Cardiac fibroblast (primary cell): ENCODE data around the gene TAS2R3.

Experiments
- DNase-seq, 2 donors: peaks; one replicate each; pipeline versions ENCODE4 v3.0.0 to v3.0.0-alpha.2; 2010; ENCODE audit warnings: low read depth in 2 of 2
- H3K4me3 ChIP-seq, 2 donors: replicated peaks in 1 of 2; 1 replicate in 1 of 2; 2 replicates in 1 of 2; pipeline ENCODE4 v1.5.1; 2011; ENCODE audit warnings: low read depth in 2 of 2, low read length in 2 of 2, mild to moderate bottlenecking in 2 of 2, moderate library complexity in 1 of 2
- TF ChIP-seq, protein P1 (sequence below): IDR thresholded peaks from one replicate; pipeline ENCODE4 v1.5.1; 2011; ENCODE audit warnings: low read depth, mild to moderate bottlenecking, low read length, inconsistent platforms

The TAS2R3 gene, protein sequence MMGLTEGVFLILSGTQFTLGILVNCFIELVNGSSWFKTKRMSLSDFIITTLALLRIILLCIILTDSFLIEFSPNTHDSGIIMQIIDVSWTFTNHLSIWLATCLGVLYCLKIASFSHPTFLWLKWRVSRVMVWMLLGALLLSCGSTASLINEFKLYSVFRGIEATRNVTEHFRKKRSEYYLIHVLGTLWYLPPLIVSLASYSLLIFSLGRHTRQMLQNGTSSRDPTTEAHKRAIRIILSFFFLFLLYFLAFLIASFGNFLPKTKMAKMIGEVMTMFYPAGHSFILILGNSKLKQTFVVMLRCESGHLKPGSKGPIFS

DNA sequence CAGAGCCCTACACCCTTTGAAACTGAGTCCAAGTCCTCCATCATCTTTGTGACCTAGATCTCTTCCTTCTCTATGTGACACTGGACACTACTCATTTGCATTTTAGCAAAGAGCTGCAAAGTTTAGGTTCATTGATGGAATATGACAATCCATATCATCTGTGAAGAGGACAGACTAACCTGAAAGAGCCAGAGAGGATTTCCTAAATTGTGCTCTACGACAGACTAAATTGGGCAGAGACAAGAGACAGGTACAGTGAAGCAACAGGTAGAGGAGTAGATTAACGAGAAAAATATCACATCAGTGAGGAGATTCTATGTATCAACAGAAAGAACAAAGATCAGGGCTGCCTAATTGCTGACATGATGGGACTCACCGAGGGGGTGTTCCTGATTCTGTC lies at the start of gene TAS2R3:
TSS of gene TAS2R3 (plus strand) at position 301 of the 400 bp plus-strand sequence. CDS start at position 363, 62 bp downstream.
- no peak for DNase-seq
- TF ChIP-seq, protein P1, sequence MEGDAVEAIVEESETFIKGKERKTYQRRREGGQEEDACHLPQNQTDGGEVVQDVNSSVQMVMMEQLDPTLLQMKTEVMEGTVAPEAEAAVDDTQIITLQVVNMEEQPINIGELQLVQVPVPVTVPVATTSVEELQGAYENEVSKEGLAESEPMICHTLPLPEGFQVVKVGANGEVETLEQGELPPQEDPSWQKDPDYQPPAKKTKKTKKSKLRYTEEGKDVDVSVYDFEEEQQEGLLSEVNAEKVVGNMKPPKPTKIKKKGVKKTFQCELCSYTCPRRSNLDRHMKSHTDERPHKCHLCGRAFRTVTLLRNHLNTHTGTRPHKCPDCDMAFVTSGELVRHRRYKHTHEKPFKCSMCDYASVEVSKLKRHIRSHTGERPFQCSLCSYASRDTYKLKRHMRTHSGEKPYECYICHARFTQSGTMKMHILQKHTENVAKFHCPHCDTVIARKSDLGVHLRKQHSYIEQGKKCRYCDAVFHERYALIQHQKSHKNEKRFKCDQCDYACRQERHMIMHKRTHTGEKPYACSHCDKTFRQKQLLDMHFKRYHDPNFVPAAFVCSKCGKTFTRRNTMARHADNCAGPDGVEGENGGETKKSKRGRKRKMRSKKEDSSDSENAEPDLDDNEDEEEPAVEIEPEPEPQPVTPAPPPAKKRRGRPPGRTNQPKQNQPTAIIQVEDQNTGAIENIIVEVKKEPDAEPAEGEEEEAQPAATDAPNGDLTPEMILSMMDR: no peak
- H3K4me3 ChIP-seq: no peak within 1 kb of the TSS

- DNase-seq: no peak
- no peak overlapping the region for H3K4me3 ChIP-seq
- TF ChIP-seq, protein P1: no peak
Measured at GRCh38 chr7:141714571-141714970, 49.3 kb upstream of the TAS2R3 start.

GRCh38 chr7:141715018-141715417 lies 48.9 kb upstream of the TAS2R3 start:
- TF ChIP-seq, protein P1: no peak
- no peak for DNase-seq
- H3K4me3 ChIP-seq: no peak overlapping the region

GRCh38 chr7:141715794-141716689 lies 47.9 kb upstream of the TAS2R3 start:
- no peak overlapping the region for H3K4me3 ChIP-seq
- TF ChIP-seq, protein P1: no peak

GRCh38 chr7:141717450-141717849 lies 46.4 kb upstream of the TAS2R3 start:
- no peak for DNase-seq
- TF ChIP-seq, protein P1: no peak
- no peak overlapping the region for H3K4me3 ChIP-seq

More at GRCh38 chr7:141715794-141716689, 47.9 kb upstream of the TAS2R3 start:
- DNase-seq: no peak

DNA sequence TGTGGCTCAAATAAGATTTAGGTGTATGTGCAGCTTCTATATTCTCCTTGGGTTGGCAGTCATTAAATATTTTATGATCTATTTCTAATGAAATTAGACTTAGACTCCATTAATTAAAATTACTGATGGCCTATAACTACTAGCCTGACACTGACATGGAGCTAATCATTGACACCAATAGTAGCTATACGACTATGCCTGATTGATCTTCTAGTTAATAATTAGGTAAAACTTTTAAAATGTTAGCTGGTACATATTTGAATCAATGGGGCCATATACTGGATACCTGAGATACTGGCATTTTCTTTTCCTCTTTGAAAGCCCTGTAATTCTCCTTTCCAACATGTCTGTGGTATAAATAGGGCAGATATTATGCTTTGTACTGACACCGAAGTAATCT lies 41.4 kb upstream of the TAS2R3 start:
- TF ChIP-seq, protein P1: no peak
- no peak overlapping the region for H3K4me3 ChIP-seq

More for the DNA sequence above, 41.4 kb upstream of the TAS2R3 start:
- DNase-seq: no peak
